Activated naive CD4-positive, alpha-beta T cell treated with anti-CD3 and anti-CD28 coated beads, Interleukin-2, amount 10 ng/mL, durations not matched to agents 7 days and 5 days (primary cell): ENCODE results near the gene HCRTR2.
"Not testable (repeated sequence)": the region's sequence is repeated elsewhere in the genome, so short reads cannot be mapped to it uniquely, and the experiment has no call there.

Experiments
- CTCF ChIA-PET: fragments of 350-600 bp; sonication (Branson Sonifier 250); formaldehyde crosslinking; loops from one replicate; lab custom pipeline; 2021; ENCODE audit warnings: antibody characterized with exemption; lab: Charles Lee
- DNase-seq: peaks from one replicate; pipeline ENCODE4 v3.0.0-alpha.2; 2020
- H3K27ac Mint-ChIP-seq: one replicate; pipeline ENCODE4 v1.8.0; 2021; ENCODE audit warnings: mild to moderate bottlenecking, moderate library complexity, mixed read lengths
- H3K27me3 Mint-ChIP-seq: one replicate; pipeline ENCODE4 v1.8.0; 2021; ENCODE audit warnings: mild to moderate bottlenecking, mixed read lengths
- H3K36me3 Mint-ChIP-seq: one replicate; pipeline ENCODE4 v1.8.0; 2021; ENCODE audit warnings: mixed read lengths
- H3K4me1 Mint-ChIP-seq: one replicate; pipeline ENCODE4 v1.8.0; 2021; ENCODE audit warnings: mixed read lengths
- H3K4me3 Mint-ChIP-seq: one replicate; pipeline ENCODE4 v1.8.0; 2021; ENCODE audit warnings: mild to moderate bottlenecking, moderate library complexity, mixed read lengths
- H3K9me3 Mint-ChIP-seq: one replicate; pipeline ENCODE4 v1.8.0; 2021; ENCODE audit warnings: mixed read lengths

HCRTR2 gene

GRCh38 chr6:55174211-55175026 is at the start of gene HCRTR2:
HCRTR2 (plus strand) TSS chr6:55174515; CDS start chr6:55174588, 73 bp downstream.
- Mint-ChIP-seq H3K36me3 (no peaks in the 10 kb centered on the region), H3K27me3 (no peaks in the 10 kb centered on the region), H3K27ac (no peak within 1 kb of the TSS), H3K4me1 (no peaks in the 10 kb centered on the region), H3K4me3 (no peak within 1 kb of the TSS), H3K9me3 (peaks cover 2% of the 10 kb centered on the region)
- CTCF ChIA-PET: no interaction called here
- no peak for DNase-seq

GRCh38 chr6:55130806-55131324 is 43.5 kb upstream of the HCRTR2 start:
- H3K4me3 Mint-ChIP-seq: no peak overlapping the region
- H3K9me3 Mint-ChIP-seq: peaks cover 17% of the 10 kb centered on the region
- no peak overlapping the region for H3K27ac Mint-ChIP-seq
- DNase-seq: no peak
- H3K36me3 Mint-ChIP-seq: no peaks in the 10 kb centered on the region
- no peaks in the 10 kb centered on the region for H3K4me1 Mint-ChIP-seq
- CTCF ChIA-PET: no interaction called here
- no peaks in the 10 kb centered on the region for H3K27me3 Mint-ChIP-seq

GRCh38 chr6:55131616-55132015 is 42.7 kb upstream of the HCRTR2 start:
- H3K4me1 Mint-ChIP-seq: no peaks in the 10 kb centered on the region
- CTCF ChIA-PET: no interaction called here
- peaks cover 14% of the 10 kb centered on the region for H3K9me3 Mint-ChIP-seq
- no peak overlapping the region for H3K4me3 Mint-ChIP-seq
- no peak overlapping the region for H3K27ac Mint-ChIP-seq
- DNase-seq: no peak
- H3K36me3 Mint-ChIP-seq: no peaks in the 10 kb centered on the region
- H3K27me3 Mint-ChIP-seq: no peaks in the 10 kb centered on the region

GRCh38 chr6:55136916-55137315 is 37.4 kb upstream of the HCRTR2 start:
- Mint-ChIP-seq H3K27me3 (no peaks in the 10 kb centered on the region), H3K9me3 (no peaks in the 10 kb centered on the region), H3K4me3 (no peak overlapping the region), H3K4me1 (no peaks in the 10 kb centered on the region), H3K27ac (no peak overlapping the region), H3K36me3 (no peaks in the 10 kb centered on the region)
- CTCF ChIA-PET: interaction anchor here (0.5 kb wide), 1 partner anchor 315 kb away, joined by 3 read pairs; no protein-coding TSS in a partner anchor
- DNase-seq: no peak

- Mint-ChIP-seq H3K4me3 (no peak overlapping the region), H3K4me1 (no peaks in the 10 kb centered on the region), H3K27ac (no peak overlapping the region), H3K27me3 (no peaks in the 10 kb centered on the region), H3K36me3 (no peaks in the 10 kb centered on the region), H3K9me3 (peaks cover 1% of the 10 kb centered on the region)
- CTCF ChIA-PET: no interaction called here
- DNase-seq: no peak
These were observed 36.2 kb upstream of the HCRTR2 start for GRCh38 chr6:55137929-55138693.

- CTCF ChIA-PET: no interaction called here
- no peak overlapping the region for H3K4me3 Mint-ChIP-seq
These were observed 32.7 kb upstream of the HCRTR2 start for GRCh38 chr6:55141611-55142010.

GRCh38 chr6:55142610-55143009 is 31.7 kb upstream of the HCRTR2 start:
- Mint-ChIP-seq H3K9me3 (peaks cover 7% of the 10 kb centered on the region), H3K4me1 (no peaks in the 10 kb centered on the region), H3K27ac (no peak overlapping the region), H3K27me3 (no peaks in the 10 kb centered on the region), H3K4me3 (no peak overlapping the region), H3K36me3 (no peaks in the 10 kb centered on the region)
- CTCF ChIA-PET: no interaction called here
- no peak for DNase-seq

More at GRCh38 chr6:55141611-55142010, 32.7 kb upstream of the HCRTR2 start:
- no peak for DNase-seq
- peaks cover 7% of the 10 kb centered on the region for H3K9me3 Mint-ChIP-seq
- no peaks in the 10 kb centered on the region for H3K27me3 Mint-ChIP-seq
- no peaks in the 10 kb centered on the region for H3K4me1 Mint-ChIP-seq
- H3K36me3 Mint-ChIP-seq: no peaks in the 10 kb centered on the region
- H3K27ac Mint-ChIP-seq: no peak overlapping the region

- no peak overlapping the region for H3K4me3 Mint-ChIP-seq
- CTCF ChIA-PET: no interaction called here
- H3K4me1 Mint-ChIP-seq: no peaks in the 10 kb centered on the region
- H3K9me3 Mint-ChIP-seq: peaks cover 3% of the 10 kb centered on the region
- no peak overlapping the region for H3K27ac Mint-ChIP-seq
- no peak for DNase-seq
- H3K36me3 Mint-ChIP-seq: no peaks in the 10 kb centered on the region
- H3K27me3 Mint-ChIP-seq: no peaks in the 10 kb centered on the region
These were observed 21.0 kb upstream of the HCRTR2 start for GRCh38 chr6:55153284-55153683.

- CTCF ChIA-PET, H3K27me3 Mint-ChIP-seq: not testable (repeated sequence)
These were observed 15.5 kb upstream of the HCRTR2 start for GRCh38 chr6:55158784-55159183.

GRCh38 chr6:55167860-55168259 is 6.5 kb upstream of the HCRTR2 start:
- H3K36me3 Mint-ChIP-seq: no peaks in the 10 kb centered on the region
- no peak for DNase-seq
- H3K9me3 Mint-ChIP-seq: no peaks in the 10 kb centered on the region
- no peaks in the 10 kb centered on the region for H3K27me3 Mint-ChIP-seq
- no peak overlapping the region for H3K4me3 Mint-ChIP-seq
- CTCF ChIA-PET: no interaction called here
- no peaks in the 10 kb centered on the region for H3K4me1 Mint-ChIP-seq
- no peak overlapping the region for H3K27ac Mint-ChIP-seq

More at GRCh38 chr6:55158784-55159183, 15.5 kb upstream of the HCRTR2 start:
- peaks cover 15% of the 10 kb centered on the region for H3K9me3 Mint-ChIP-seq
- H3K4me3 Mint-ChIP-seq, H3K4me1 Mint-ChIP-seq, H3K36me3 Mint-ChIP-seq, H3K27ac Mint-ChIP-seq, DNase-seq: not testable (repeated sequence)

- Mint-ChIP-seq H3K9me3 (peaks cover 4% of the 10 kb centered on the region), H3K4me1 (no peaks in the 10 kb centered on the region), H3K27me3 (no peaks in the 10 kb centered on the region), H3K4me3 (no peak overlapping the region), H3K27ac (no peak overlapping the region), H3K36me3 (no peaks in the 10 kb centered on the region)
- no peak for DNase-seq
- CTCF ChIA-PET: no interaction called here
These were observed 1.0 kb downstream of the HCRTR2 start for GRCh38 chr6:55175078-55176049.

- H3K27ac Mint-ChIP-seq: no peak overlapping the region
- DNase-seq: no peak
- H3K4me1 Mint-ChIP-seq: no peaks in the 10 kb centered on the region
- H3K27me3 Mint-ChIP-seq: no peaks in the 10 kb centered on the region
- CTCF ChIA-PET: no interaction called here
- no peaks in the 10 kb centered on the region for H3K36me3 Mint-ChIP-seq
- peaks cover 4% of the 10 kb centered on the region for H3K9me3 Mint-ChIP-seq
- no peak overlapping the region for H3K4me3 Mint-ChIP-seq
These were observed 2.6 kb downstream of the HCRTR2 start for GRCh38 chr6:55176958-55177357.

GRCh38 chr6:55180258-55180657 is 5.9 kb downstream of the HCRTR2 start:
- H3K4me3 Mint-ChIP-seq: no peak overlapping the region

More at GRCh38 chr6:55180258-55180657, 5.9 kb downstream of the HCRTR2 start:
- no peaks in the 10 kb centered on the region for H3K4me1 Mint-ChIP-seq
- H3K27me3 Mint-ChIP-seq: no peaks in the 10 kb centered on the region
- no peak overlapping the region for H3K27ac Mint-ChIP-seq
- no peaks in the 10 kb centered on the region for H3K36me3 Mint-ChIP-seq
- no peak for DNase-seq
- CTCF ChIA-PET: no interaction called here
- H3K9me3 Mint-ChIP-seq: peaks cover 2% of the 10 kb centered on the region
